Right renal cortex interstitium (tissue), 3 donors: ENCODE data around the gene E2F4. TPM values are rescaled to one million over a fixed set of nuclear protein-coding genes. Genes with fewer than 3 reads are reported as not detected.

Experiments used
- DNase-seq, 3 donors: peaks; one replicate each; pipeline ENCODE4 v3.0.0-alpha.2; 2013; ENCODE audit warnings: low read depth in 3 of 3, low spot score in 2 of 3
- polyA plus RNA-seq, 3 donors: library from polyadenylated mRNA; unstranded; fragments of 120-200 nt; gene quantifications; one replicate each; pipeline ENCODE4 v1.2.1, GENCODE V29; 2013; ENCODE audit not compliant: insufficient read length in 3 of 3

Gene E2F4
- polyA plus RNA-seq, 3 donors = 51.1 to 55.7 (median 53.0) TPM

- peak; percentile 70 to 84 (median 81) for DNase-seq
Measured at GRCh38 chr16:67247192-67248072, 55.5 kb downstream of the E2F4 start, which contains the start of gene FHOD1. Gene FHOD1 (minus strand): TSS chr16:67247481. CDS start chr16:67247410, 71 bp downstream.

- no peak for DNase-seq
Measured at GRCh38 chr16:67248073-67248400, 56.1 kb downstream of the E2F4 start.

Other genes starting within 250 kb of the E2F4 start
- 1 to 10 TPM; 1.3 to 3.1 (median 1.8) TPM for gene CES3, start 230.9 kb upstream of the E2F4 start, polyA plus RNA-seq
- 1 to 10 TPM; 6.1 to 6.8 (median 6.7) TPM for gene CES4A, start 203.6 kb upstream of the E2F4 start, polyA plus RNA-seq
- 10 to 100 TPM; 64.9 to 70.8 (median 66.6) TPM for gene CBFB, start 163.0 kb upstream of the E2F4 start, polyA plus RNA-seq
- gene PHAF1, start 82.2 kb upstream of the E2F4 start, polyA plus RNA-seq = 10 to 100 TPM; 22.9 to 26.7 (median 23.1) TPM
- 1 to 10 TPM; 9.0 to 9.8 (median 9.1) TPM for gene B3GNT9, start 41.2 kb upstream of the E2F4 start, polyA plus RNA-seq
- gene TRADD, start 32.2 kb upstream of the E2F4 start, polyA plus RNA-seq = 1 to 10 TPM; 3.5 to 4.3 (median 3.8) TPM
- under 1 TPM; 0.96 to 1.00 (median 0.96) TPM for gene FBXL8, start 32.2 kb upstream of the E2F4 start, polyA plus RNA-seq
- 1 to 10 TPM; 1.1 to 1.3 (median 1.2) TPM for gene HSF4, start 27.4 kb upstream of the E2F4 start, polyA plus RNA-seq
- 1 to 10 TPM; 3.9 to 4.3 (median 4.2) TPM for gene NOL3, start 21.6 kb upstream of the E2F4 start, polyA plus RNA-seq
- 10 to 100 TPM; 22.7 to 28.4 (median 27.3) TPM for gene MATCAP1, start 8.2 kb upstream of the E2F4 start, polyA plus RNA-seq
- gene EXOC3L1, start 2.0 kb upstream of the E2F4 start, polyA plus RNA-seq = 1 to 10 TPM; 4.2 to 5.6 (median 4.3) TPM
- gene ELMO3, start 7.0 kb downstream of the E2F4 start, polyA plus RNA-seq = 1 to 10 TPM; 4.3 to 5.5 (median 4.9) TPM
- 10 to 100 TPM; 38.1 to 43.2 (median 43.0) TPM for gene TMEM208, start 35.0 kb downstream of the E2F4 start, polyA plus RNA-seq
- gene FHOD1, start 55.3 kb downstream of the E2F4 start, polyA plus RNA-seq = 10 to 100 TPM; 32.9 to 38.9 (median 33.0) TPM
- gene SLC9A5, start 56.8 kb downstream of the E2F4 start, polyA plus RNA-seq = 1 to 10 TPM; 2.4 to 3.6 (median 2.9) TPM
- gene PLEKHG4, start 87.4 kb downstream of the E2F4 start, polyA plus RNA-seq = 10 to 100 TPM; 13.4 to 14.3 (median 13.8) TPM
- gene KCTD19, start 134.6 kb downstream of the E2F4 start, polyA plus RNA-seq = 1 to 10 TPM in 2 of 3 donors, under 1 TPM in 1; 0.44 to 1.2 (median 1.0) TPM
- 1 to 10 TPM; 3.2 to 4.6 (median 3.7) TPM for gene LRRC36, start 134.7 kb downstream of the E2F4 start, polyA plus RNA-seq
- 10 to 100 TPM; 54.6 to 62.9 (median 58.7) TPM for gene TPPP3, start 201.3 kb downstream of the E2F4 start, polyA plus RNA-seq
- gene ZDHHC1, start 224.3 kb downstream of the E2F4 start, polyA plus RNA-seq = 1 to 10 TPM; 9.1 to 9.9 (median 9.7) TPM
- 10 to 100 TPM; 44.4 to 54.9 (median 45.6) TPM for gene HSD11B2, start 239.0 kb downstream of the E2F4 start, polyA plus RNA-seq